ENCODE data around the gene NR2C1.

NR2C1 gene

DNA sequence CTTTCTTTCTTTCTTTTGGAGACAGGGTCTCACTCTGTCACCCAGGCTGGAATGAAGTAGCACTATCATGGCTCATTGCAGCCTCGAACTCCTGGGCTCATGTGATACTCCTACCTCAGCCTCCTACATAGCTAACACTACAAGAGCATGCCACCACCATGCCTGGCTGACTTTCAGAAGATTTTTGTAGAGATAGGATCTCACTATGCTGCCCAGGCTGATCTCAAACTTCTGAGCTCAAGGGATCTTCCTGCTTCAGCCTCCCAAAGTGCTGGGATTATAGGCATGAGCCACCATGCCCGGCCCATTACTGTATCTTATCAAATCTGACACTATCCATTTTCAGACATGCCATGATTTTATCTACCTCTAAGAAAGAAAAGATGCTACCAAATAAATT is 101.5 kb downstream of the NR2C1 start:
- in situ Hi-C loops (cut with HindIII; ENCODE audit: low sequenced_read_pairs) = no loop called here

DNA sequence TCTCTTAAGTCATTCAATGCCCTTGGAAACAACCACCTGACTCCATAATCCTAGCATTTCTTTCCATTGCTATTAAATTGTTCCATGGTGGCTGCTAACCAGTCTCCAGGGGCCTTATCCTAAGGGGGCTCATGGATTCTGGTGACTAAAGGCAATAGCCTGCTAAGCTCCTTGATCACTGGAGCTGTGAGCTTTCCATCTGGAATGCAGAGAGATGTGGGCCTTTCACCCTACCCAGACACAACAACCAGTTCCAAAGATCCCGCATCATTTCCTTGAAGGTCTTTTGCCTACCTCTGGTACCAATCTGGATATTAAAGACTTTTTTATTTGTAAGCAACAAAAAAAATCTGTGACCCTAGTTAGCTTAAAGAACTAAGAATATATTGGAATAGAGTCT is 102.9 kb downstream of the NR2C1 start:
- in situ Hi-C loops (cut with HindIII; ENCODE audit: low sequenced_read_pairs) = no loop called here

Data from endothelial cell of hepatic sinusoid (primary cell).